ENCODE measurements around the gene HSP90AB1.

The HSP90AB1 gene

GRCh38 chr6:44254191-44255104 lies 7.5 kb downstream of the HSP90AB1 start:
- no peak for DNase-seq (ENCODE audit: low read depth)
- no peak for TF ChIP-seq CTCF (conservative IDR thresholded peaks at IDR 0.05; ENCODE audit: low read length)
- no peak overlapping the region for H3K4me3 ChIP-seq (ENCODE audit: low read length)

GRCh38 chr6:44255105-44255808 lies 8.4 kb downstream of the HSP90AB1 start:
- H3K4me3 ChIP-seq (ENCODE audit: low read length) = no peak overlapping the region
- no peak for DNase-seq (ENCODE audit: low read depth)
- TF ChIP-seq CTCF (conservative IDR thresholded peaks at IDR 0.05; ENCODE audit: low read length) = no peak

GRCh38 chr6:44255871-44256774 lies 9.2 kb downstream of the HSP90AB1 start:
- TF ChIP-seq CTCF (conservative IDR thresholded peaks at IDR 0.05; ENCODE audit: low read length) = no peak
- peak overlapping the region; percentile 87 for H3K4me3 ChIP-seq (ENCODE audit: low read length)
- no peak for DNase-seq (ENCODE audit: low read depth)

- no peak for TF ChIP-seq CTCF (conservative IDR thresholded peaks at IDR 0.05; ENCODE audit: low read length)
- peak overlapping the region; percentile 87 for H3K4me3 ChIP-seq (ENCODE audit: low read length)
- DNase-seq (ENCODE audit: low read depth) = no peak
These were observed 9.8 kb downstream of the HSP90AB1 start for GRCh38 chr6:44256775-44257024.

GRCh38 chr6:44257025-44257752 lies 10.3 kb downstream of the HSP90AB1 start, which contains the start of gene SLC35B2:
SLC35B2 (minus strand) TSS chr6:44257528; CDS start chr6:44257410, 118 bp downstream.
- TF ChIP-seq CTCF (conservative IDR thresholded peaks at IDR 0.05; ENCODE audit: low read length) = peak; percentile 31
- peak; percentile 68 for DNase-seq (ENCODE audit: low read depth)
- H3K4me3 ChIP-seq (ENCODE audit: low read length) = peak within 1 kb of the TSS; percentile 87

- H3K4me3 ChIP-seq (ENCODE audit: low read length) = peak overlapping the region; percentile 60
- TF ChIP-seq CTCF (conservative IDR thresholded peaks at IDR 0.05; ENCODE audit: low read length) = no peak; the same call in none of the 2 replicates
- DNase-seq (ENCODE audit: low read depth) = no peak
These were observed 10.9 kb downstream of the HSP90AB1 start for GRCh38 chr6:44257753-44258324.
